HG02885 (cell line): ENCODE data around the gene C1orf74.
A peak's percentile ranks its signal among the peaks of the same experiment; 100 is the strongest.

ENCODE experiments used
- ATAC-seq: cut with Tn5 transposase; IDR thresholded peaks from one replicate; pipeline ENCODE4 v1.9.1; 2021; ENCODE audit warnings: mild to moderate bottlenecking; ENCODE audit not compliant: unreplicated experiment, poor library complexity

The C1orf74 gene

DNA sequence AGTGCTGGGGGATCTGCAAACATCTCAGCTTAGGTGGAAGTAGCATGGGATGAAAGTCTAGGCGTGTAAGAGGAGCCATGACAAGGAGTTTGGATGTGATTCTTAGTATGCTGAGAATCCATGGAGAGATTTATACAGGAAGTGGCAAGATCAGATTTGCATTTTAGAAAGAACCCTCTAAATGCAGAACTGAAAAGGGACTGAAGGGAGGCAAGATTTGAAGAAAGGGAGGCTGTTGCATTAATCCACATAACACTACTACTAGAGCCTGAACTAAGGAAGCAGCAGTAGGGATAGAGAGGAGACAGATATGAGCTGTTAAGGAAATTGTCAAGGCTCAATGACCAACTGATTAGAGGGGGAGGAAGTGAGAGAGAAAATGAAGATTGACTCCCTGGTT is 9.8 kb downstream of the C1orf74 start:
- peak; percentile 62 for ATAC-seq

DNA sequence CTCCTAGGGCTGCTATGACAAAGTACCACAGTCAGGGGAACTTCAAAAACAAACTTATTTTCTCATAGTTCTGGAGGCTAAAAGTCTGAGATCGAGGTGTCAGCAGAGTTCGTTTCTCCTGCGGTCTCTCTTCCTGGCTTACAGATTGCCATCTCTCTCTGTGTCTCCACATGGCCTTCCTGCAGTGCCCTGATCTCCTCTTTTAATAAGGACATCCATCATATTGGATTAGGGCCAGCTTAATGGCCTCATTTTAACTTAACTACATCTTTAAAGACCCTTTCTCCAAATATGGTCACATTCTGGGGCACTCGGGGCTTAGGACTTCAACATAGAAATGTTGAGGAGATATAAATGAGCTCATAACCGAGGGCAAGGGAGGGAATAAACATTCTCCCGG is 12.2 kb downstream of the C1orf74 start:
- no peak for ATAC-seq

DNA sequence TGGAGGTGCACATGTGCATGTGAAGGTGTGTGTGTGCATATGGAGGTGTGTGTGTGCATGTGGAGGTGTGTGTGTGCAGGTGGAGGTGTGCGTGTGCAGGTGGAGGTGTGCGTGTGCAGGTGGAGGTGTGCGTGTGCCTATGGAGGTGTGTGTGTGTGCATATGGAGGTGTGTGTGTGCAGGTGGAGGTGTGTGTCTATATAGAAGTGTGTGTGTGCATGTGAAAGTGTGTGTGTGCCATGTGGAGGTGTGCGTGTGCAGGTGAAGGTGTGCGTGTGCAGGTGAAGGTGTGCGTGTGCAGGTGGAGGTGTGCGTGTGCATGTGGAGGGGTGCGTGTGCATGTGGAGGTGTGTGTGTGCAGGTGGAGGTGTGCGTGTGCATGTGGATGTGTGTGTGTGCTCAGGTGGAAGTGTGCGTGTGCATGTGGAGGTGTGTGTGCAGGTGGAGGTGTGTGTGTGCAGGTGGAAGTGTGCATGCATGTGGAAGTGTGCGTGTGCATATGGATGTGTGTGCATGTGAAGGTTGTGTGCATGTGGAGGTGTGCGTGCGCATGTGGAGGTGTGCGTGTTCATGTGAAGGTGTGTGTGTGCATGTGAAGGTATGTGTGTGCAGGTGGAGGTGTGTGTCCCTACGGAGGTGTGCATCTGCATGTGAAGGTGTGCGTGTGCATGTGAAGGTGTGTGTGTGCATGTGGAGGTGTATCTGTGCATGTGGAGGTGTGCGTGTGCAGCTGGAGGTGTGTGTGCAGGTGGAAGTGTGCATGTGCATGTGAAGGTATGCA is 13.5 kb downstream of the C1orf74 start:
- ATAC-seq: no peak

DNA sequence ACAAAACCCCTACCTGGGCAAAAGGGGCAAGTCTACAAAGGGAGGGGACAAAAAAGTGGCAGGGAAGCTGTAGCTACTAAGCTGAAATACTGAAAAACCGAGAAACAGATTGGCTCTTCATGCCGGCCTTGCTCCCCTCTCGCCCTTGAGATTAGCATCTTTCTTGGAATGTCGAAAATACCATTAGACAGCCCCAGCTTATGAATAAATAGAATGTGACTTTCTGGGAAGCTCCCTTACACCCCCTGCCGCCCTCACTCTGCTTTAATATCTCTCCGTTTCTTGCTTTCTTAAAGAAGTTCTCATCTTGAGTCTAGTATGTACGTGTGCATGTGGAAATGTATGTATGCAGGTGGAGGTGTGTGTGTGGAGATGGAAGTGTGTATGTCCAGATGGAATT is 14.4 kb downstream of the C1orf74 start:
- no peak for ATAC-seq

DNA sequence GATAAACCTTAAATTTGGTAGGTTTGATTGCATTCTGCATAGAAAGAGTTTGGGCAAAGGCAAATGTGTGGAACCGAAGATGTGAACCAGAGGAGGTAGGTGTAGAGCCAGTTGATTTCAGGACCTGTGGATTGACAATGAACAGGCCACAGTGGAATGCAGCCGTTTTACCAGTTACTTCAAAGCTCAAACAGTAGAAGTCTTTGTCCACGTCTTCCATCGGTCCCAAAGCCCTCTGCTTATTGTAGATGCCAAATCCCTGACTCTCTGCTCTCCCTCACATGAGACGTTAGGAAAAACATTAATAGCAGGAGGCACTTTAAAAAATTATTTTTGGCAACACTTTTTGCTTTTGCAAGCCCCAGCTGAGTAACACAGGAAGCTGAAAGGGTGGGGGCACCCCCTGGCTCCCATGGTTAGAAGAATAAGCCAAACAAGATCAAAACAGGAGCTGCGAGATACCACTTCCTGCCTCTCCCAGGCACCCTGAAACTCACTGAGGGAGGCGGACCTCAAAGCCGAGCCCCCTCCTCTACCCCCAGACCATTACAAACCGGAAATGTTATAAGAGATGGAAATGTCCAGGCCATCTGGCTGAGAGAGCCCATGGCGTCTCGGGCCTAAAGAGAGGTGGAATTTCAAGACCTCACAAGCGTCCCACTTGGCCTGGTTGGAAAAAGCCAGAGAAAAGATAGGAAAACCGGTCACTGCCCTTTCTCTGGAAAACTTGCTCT is 15.0 kb downstream of the C1orf74 start:
- peak; percentile 71 for ATAC-seq

DNA sequence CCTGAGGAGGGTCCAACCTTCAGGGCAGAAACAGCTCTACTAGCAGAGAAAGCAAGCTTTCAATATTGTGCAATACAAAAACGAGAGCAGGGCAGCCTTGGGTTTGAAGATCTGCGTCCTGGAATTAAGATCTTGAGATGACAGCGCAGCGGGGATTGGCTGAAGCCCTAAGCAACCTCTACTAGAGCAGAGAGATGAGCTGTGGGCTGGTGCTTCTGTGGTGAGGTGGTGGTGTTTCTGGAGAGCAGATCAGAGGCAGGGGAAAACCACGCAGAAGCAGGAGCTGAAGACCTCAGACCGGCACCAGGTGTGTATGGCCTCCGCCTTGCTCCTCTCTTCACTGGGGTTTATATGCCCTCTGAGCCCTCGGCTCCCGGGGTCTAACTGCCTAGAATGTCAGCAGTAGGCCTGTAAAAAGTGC is 16.0 kb downstream of the C1orf74 start:
- ATAC-seq: peak; percentile 90

DNA sequence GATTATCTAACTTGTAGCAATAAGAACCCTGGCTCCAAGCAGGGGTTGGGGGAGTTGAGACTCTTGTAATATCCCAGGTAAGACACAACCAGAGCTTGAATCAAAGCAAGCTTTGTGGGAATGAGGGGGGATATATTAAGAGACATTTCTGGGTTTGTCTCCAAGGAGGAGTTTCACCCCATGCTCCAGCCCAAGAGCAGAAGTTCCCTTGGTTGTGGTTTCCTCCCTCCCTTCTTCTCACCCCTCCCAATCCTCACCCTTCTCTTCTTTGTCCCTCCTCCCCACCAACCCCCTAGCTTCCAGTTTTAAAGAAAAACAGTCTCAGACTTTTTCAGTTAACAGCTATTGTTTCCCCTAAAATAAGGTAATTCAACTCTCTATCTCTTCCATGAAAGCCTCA is 16.7 kb downstream of the C1orf74 start:
- no peak for ATAC-seq

DNA sequence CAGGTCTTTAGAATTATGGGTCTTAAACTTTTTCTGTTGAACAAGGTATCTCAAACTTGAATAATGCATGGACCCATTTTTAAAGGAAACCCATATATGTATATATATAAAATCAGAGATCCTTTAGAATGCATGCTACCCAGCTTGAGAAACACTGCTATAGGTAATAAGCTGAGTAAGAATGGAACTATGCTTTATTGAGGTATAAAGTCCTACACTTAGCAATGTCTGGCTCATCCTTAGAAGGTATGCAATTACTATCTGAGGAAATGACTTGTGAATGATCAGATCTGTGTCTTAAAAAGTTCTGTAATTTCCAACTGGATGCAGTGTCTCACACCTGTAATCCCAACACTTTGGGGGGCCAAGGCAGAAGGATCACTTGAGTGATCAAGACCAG is 17.3 kb downstream of the C1orf74 start:
- ATAC-seq: no peak

DNA sequence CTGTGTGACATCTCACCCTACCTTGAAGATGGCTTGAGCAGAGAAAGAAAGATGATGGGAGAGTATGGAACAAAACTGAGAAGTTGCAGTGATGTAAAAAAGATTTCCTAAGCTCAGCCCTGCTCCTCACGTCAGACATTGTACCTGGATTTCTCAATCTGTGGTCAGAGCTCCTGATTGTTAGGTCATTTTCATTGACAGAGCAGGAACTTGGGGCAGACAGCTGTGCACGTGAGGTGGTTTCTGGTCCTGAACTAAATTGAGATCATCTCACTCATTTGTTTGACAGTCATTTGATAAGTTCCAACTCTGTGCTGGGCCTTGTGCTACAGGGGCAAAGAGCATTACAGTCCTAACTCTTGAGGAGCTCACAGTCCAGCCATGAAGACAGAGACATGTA is 18.3 kb downstream of the C1orf74 start:
- ATAC-seq: no peak

DNA sequence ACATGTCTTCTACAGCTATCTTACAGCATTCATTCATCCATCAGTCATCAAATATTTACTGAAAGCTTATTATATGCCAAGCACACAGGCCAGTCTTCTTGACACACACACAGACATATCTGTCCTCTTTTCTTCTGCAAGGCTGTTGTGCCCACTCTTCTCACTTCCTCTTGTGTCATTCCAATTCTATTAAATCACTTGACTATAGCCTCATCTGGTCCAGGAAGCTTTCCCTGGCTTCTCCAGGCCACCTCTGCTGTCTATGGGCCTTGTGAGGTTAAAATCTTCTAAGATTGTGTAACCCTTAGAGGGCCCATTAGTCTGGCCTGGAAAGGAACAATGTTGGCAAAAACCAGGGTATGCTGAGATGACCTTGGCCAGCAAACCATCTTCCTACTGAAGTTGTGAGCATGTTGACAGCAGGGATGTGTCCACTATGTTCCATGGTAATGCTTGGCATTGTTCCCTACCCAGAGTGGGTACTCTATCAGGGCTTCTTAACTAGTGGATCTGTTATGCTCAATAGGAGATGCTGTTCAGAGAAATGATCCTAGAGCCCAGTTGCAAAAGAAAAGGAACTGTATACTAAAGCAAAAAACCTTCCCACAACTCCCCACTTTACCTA is 23.2 kb downstream of the C1orf74 start:
- ATAC-seq: no peak

DNA sequence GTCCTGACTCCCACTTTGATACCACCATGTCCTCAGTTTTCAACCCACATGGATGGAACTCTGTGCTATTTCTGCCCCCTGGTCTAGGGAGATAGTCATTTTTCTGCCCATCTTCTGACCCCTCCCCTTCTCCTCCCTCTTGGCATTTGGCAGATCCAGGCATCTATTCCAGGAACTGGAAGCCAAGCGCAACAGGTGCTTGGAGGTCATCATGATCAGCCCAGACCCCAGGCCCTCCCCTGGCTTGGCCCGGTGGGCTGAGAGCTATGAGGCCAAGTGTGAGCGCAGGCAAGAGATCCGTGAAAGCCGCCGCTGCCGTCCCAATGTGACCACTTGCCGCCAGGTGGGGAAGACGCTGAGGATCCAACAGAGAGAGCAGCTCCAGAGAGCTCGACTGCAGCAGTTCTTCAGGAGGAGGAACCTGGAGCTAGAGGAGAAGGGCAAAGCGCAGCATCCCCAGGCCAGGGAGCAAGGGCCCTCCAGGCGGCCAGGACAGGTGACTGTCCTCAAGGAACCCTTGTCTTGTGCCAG is 24.5 kb downstream of the C1orf74 start:
- no peak for ATAC-seq

DNA sequence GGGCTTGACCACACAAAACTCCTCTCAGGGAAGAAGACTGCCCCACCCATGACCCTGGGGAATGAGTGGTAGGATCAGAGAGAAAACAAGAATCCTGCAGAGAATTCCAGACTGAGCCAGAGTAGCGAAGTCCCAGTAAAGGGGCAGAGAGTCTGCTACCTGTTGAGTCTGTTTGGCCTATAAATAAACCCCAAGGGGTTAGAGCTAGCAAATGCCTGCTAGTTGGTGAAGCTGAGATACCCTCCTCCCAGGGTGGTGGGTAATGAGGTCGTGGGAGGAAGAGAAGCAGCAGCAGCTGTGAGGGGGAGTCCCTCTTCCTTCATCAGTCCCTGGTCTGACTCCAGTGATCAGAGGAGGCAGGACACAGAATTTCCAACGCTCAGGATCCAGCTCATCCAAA is 26.0 kb downstream of the C1orf74 start:
- no peak for ATAC-seq

DNA sequence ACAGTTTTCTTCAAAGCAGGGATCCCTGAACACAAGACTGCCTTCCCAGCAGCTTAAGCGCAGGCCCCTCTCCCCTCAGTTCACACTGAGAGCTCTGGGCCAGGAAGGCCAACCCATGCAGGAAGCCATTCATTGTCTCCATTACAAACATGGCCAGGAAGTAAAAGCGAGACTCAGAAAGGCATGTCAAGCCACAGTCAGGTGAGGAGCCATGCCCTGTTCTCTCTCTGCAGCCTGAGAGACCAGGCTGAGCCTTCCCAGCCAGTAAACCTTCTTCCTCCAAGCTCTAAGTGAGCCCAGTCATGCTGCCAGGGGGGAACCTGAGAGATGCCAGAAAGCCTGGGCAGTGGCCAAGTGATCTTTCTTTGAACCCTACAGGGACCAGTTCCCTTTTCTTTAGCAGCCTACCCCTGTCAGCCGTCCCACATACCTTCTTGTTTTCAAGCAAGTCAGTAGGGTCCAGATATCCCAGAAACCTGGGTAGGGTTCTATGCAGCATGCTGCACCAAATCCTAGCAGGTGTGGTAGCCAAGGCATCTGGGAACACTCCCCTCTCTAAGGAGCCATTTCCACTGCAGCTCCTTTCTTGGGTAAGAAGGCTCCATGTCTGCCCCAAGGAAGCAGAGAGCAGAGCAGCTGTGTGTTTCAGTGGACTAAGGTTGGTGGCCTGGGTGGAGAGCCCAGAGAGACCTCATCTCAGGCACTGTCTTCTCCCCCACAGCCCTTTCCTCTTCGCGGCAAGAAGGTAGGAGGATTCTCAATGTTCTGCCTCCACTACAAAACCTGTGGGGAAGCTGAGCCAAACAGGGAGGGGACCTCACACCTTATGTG is 27.5 kb downstream of the C1orf74 start:
- ATAC-seq: peak; percentile 32

DNA sequence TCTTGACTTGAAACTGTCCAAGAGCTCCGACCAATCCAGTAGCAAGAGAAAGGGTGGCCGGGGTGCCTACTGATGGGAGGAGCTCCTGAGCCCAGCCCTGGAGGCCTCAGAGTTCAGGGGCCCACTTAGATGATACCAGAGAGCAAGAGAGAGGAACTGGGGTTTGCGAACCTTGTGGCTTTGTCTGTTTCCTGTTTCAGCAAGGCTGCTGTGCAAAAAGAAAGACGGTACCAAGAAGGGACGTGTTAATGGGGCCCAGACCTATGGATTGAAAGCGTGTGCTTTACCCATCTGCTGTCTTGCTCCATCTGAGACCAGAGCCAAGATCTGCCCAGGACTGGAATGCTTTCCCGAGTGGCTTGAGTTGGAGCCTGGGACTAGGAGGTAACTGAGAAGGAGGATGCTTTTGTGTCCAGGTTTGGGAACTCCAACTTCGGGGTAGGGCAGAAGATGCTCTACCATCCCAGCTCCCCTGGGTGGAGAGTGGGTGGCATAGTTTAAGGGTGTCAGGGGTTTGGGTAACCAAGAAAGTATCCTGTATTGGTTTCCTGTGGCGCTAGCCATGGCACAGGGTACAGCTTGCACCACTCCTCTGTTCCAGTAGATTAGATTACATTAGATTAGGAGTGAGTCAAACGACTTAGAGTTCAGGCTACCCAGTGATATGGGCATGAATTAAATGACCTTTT is 28.3 kb downstream of the C1orf74 start, which contains the start of gene TRAF3IP3:
Gene TRAF3IP3, plus strand, starts transcription at position 128 of the 689 bp plus-strand sequence. CDS start 3,987 bp downstream, outside the sequence.
- ATAC-seq: peak; percentile 77

DNA sequence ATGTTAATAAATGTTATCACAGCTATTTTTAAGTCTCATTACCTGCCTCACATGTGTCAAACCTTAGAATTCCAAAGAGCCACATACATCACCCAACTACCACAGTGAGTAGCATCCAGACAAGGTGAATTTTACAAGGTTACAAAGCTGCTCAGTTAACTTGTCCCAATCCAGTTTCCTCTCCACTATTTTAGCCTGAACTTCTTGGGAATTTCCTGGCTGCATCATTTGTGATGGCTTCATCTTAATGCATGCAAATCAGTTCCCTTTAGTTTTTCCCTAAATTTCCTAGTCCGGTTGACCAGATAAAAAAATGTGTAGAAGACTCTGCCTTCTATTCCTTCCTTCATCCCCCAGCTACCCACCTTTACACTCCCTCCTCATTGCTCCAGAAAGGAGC is 29.1 kb downstream of the C1orf74 start:
- ATAC-seq: no peak

DNA sequence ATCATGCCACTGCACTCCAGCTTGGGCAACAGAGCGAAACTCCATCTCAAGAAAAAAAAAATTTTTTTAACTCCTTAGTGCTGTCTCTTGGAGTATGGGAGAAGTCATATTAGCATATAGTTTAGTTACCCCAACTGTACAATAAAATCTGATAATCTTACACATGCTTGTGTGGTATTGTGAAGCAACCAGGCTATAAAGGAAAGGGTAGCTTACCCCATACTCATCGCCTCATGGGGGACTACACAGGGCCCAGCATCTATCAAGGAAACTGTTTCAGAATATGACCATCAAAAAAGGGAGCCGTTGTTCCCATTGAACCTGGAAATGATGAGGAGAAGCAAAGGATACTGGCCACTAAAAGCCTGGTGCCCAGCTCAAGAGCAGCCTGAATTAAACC is 31.5 kb downstream of the C1orf74 start:
- ATAC-seq: no peak

DNA sequence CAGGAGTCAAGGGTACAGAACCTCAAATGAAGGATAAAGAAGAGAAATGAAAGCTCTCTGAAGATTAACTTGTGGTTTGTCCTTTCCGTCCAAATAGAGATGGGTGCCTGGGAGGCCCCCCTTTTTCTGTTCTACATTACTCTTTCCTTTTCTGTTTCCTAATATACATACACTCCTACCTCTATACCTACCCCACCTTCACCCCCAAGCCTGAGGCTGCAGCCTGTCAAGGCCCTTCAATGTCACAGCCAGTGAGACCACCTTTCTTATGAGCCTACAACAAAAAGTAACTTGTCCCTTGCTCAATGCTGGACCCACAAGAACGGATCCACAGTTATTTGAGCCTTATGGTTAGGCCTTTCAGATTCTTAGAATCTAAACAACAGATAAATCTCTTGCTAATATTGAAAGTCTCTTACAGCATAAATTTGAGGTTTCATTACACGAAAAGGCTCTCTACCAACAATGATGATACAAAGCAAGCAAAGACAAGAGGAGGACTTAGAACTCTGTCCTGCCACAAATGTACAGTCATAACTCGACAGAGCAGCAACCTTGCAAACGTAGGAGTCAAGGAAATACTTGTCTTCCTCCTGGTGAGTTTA is 32.6 kb downstream of the C1orf74 start:
- peak; percentile 53 for ATAC-seq

DNA sequence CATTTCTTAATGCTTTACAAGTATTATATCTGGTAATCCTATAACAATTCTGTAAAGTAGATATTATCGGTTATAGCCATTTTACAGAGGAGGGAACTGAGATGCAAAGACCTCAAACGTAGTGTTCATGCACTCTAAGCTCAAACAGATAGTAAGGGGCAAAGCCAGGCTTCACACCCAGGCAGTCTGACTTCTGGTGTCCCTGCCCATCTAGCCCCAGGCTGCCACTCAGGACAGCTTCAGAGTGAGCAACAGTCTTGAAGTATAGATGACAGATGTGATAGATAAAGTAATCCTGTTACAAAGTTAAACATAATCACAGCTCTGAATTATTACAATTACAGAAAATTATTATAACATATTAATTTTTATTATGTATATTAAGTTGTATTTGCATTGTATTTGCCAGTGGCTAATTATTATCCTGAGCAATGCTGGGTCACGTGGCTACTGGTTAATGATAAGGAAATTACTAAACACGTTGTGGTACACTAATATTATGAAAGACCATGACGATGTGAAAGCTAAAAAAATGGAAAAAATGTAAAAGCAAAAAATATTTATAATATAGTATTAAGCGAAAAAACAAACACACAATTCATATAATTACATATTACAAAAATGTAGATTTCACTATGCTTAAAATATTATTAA is 34.6 kb downstream of the C1orf74 start:
- no peak for ATAC-seq

DNA sequence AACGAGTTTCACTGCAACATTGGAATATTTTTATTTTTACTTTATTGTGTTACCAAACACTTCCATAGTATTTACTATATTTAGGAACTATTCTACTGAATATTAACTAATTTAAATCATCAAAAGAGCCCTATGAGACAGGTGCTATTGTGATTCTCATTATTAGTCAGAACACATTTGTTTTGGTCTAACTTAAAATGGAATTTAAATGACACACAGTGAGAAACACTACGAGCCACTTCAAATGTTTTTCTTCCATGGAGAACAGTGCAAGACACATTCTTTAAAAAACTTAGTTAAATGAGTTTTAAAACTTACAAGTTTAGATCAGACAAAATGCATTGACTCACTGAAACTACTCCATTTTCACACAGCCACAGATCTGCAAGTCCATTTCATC is 35.2 kb downstream of the C1orf74 start:
- no peak for ATAC-seq
